NB4 (cell line): ENCODE data around the gene TNS1.

Experiments used
- CTCF ChIP-seq: IDR thresholded peaks from one replicate; pipeline ENCODE4 v1.5.1; 2012; ENCODE audit warnings: low read depth, low read length
- POLR2A ChIP-seq: IDR thresholded peaks from 2 replicates; pipeline ENCODE4 v1.6.1; 2011; ENCODE audit warnings: mild to moderate bottlenecking; ENCODE audit not compliant: insufficient read length; ENCODE audit errors: extremely low read depth

DNA sequence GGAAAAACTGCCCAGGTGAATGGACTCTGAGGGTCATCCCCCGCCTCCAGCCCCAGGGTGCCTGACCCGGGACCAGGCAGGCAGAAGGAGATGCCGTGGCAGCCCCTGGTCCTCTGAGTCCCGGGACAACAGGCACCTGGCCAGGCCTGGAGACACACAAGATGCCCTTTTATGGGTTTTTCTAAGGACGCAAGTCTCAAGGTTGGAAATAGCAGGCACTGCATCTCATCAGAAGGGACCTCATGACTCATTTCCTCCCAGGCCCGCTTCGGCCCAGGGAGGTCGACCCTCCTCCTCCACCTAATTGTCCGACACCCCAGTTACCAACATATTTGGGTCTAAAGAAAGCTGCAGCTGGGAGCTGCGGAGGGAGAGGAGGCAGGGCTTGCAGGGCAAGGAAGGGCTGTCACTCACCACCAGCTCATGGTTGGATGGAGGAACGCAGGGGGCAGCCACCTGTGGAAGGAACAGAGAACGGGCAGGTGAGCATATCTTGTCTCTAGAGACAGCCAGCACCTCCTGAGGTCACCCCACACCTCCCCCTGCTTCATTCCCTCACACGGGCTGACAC, 82.9 kb downstream of the TNS1 start:
- TF ChIP-seq CTCF (no peak), POLR2A (no peak)
